Amniotic epithelial cell (primary cell): ENCODE measurements around the gene THEM4.
A peak's percentile ranks its signal among the peaks of the same experiment; 100 is the strongest.

Source experiments
- DNase-seq: peaks from one replicate; pipeline ENCODE4 v3.0.0-alpha.2; 2010; ENCODE audit warnings: low read depth

THEM4 gene

GRCh38 chr1:151909167-151910149 is at the start of gene THEM4:
Gene THEM4, minus strand, starts transcription at chr1:151909511. Its CDS starts 53 bp downstream, at chr1:151909458.
- peak; percentile 95 for DNase-seq

GRCh38 chr1:151958959-151959358 is 49.6 kb upstream of the THEM4 start:
- peak; percentile 61 for DNase-seq

GRCh38 chr1:151956957-151957497 is 47.7 kb upstream of the THEM4 start:
- DNase-seq = no peak

GRCh38 chr1:151953409-151954094 is 44.2 kb upstream of the THEM4 start:
- no peak for DNase-seq

- DNase-seq = no peak
These were observed 43.5 kb upstream of the THEM4 start for GRCh38 chr1:151952811-151953210.

GRCh38 chr1:151949371-151950193 is 40.3 kb upstream of the THEM4 start:
- no peak for DNase-seq

- DNase-seq = no peak
These were observed 39.2 kb upstream of the THEM4 start for GRCh38 chr1:151948506-151948905.

GRCh38 chr1:151947140-151947539 is 37.8 kb upstream of the THEM4 start:
- no peak for DNase-seq

GRCh38 chr1:151945725-151946722 is 36.7 kb upstream of the THEM4 start:
- peak; percentile 90 for DNase-seq

GRCh38 chr1:151944857-151945575 is 35.7 kb upstream of the THEM4 start:
- DNase-seq = no peak

GRCh38 chr1:151944126-151944856 is 35.0 kb upstream of the THEM4 start:
- no peak for DNase-seq

GRCh38 chr1:151943591-151943990 is 34.3 kb upstream of the THEM4 start:
- no peak for DNase-seq

- peak; percentile 99 for DNase-seq
These were observed 33.6 kb upstream of the THEM4 start for GRCh38 chr1:151942882-151943281.

GRCh38 chr1:151940541-151940940 is 31.2 kb upstream of the THEM4 start:
- no peak for DNase-seq

- DNase-seq = no peak
These were observed 30.5 kb upstream of the THEM4 start for GRCh38 chr1:151939779-151940178.

- no peak for DNase-seq
These were observed 29.8 kb upstream of the THEM4 start for GRCh38 chr1:151939141-151939540.

- DNase-seq = no peak
These were observed 27.3 kb upstream of the THEM4 start for GRCh38 chr1:151936653-151937052.

GRCh38 chr1:151935894-151936602 is 26.7 kb upstream of the THEM4 start:
- no peak for DNase-seq

GRCh38 chr1:151935154-151935553 is 25.8 kb upstream of the THEM4 start:
- peak; percentile 64 for DNase-seq
